Stomach smooth muscle (tissue), 2 donors: ENCODE data around the gene CLK2.

Experiments
- H3K27ac ChIP-seq: one replicate; pipeline ENCODE4 v1.7.0; 2013; ENCODE audit warnings: mild to moderate bottlenecking, low read length, inconsistent platforms
- H3K27me3 ChIP-seq, 2 donors: one replicate each; pipeline ENCODE4 v1.7.0; 2013; ENCODE audit warnings: low read length in 2 of 2; ENCODE audit not compliant: insufficient read depth in 2 of 2, control insufficient read depth in 1 of 2
- H3K36me3 ChIP-seq, 2 donors: one replicate each; pipeline ENCODE4 v1.7.0; 2013; ENCODE audit warnings: low read length in 2 of 2; ENCODE audit not compliant: control insufficient read depth in 2 of 2, insufficient read depth in 2 of 2
- H3K4me1 ChIP-seq: one replicate; pipeline ENCODE4 v1.7.0; 2013; ENCODE audit warnings: low read length; ENCODE audit not compliant: control insufficient read depth, insufficient read depth
- H3K4me3 ChIP-seq, 2 donors: one replicate each; pipeline ENCODE4 v1.7.0; 2013; ENCODE audit warnings: low read length in 2 of 2
- H3K9ac ChIP-seq, 2 donors: one replicate each; pipeline ENCODE4 v1.7.0; 2013; ENCODE audit warnings: low read length in 2 of 2, mild to moderate bottlenecking in 1 of 2
- H3K9me3 ChIP-seq, 2 donors: one replicate each; pipeline ENCODE4 v1.7.0; 2013; ENCODE audit warnings: low read length in 2 of 2; ENCODE audit not compliant: control insufficient read depth in 2 of 2
- donor health status: healthy.
- donor health status: Pancreatic carcinoma.

Gene CLK2

DNA sequence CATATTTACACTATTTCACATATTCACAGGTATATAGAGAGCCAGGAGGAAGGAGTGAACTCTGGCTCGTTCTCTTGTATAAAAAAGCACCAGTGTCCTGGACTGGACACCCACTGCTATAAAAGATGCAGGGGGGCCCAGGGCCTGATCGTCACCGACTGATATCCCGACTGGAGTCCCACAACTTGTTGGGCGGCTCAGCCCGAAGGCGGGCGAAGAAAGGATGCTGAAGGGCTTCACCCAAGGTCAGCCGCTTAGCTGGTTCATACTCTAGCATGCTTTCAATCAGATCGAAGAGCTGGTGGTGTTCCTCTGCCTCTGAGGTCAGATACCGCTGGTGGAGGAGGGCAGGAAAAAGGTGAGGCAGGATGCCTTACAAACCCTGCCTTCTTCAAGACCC lies 10.2 kb downstream of the CLK2 start:
- H3K27ac ChIP-seq = no peak overlapping the region

DNA sequence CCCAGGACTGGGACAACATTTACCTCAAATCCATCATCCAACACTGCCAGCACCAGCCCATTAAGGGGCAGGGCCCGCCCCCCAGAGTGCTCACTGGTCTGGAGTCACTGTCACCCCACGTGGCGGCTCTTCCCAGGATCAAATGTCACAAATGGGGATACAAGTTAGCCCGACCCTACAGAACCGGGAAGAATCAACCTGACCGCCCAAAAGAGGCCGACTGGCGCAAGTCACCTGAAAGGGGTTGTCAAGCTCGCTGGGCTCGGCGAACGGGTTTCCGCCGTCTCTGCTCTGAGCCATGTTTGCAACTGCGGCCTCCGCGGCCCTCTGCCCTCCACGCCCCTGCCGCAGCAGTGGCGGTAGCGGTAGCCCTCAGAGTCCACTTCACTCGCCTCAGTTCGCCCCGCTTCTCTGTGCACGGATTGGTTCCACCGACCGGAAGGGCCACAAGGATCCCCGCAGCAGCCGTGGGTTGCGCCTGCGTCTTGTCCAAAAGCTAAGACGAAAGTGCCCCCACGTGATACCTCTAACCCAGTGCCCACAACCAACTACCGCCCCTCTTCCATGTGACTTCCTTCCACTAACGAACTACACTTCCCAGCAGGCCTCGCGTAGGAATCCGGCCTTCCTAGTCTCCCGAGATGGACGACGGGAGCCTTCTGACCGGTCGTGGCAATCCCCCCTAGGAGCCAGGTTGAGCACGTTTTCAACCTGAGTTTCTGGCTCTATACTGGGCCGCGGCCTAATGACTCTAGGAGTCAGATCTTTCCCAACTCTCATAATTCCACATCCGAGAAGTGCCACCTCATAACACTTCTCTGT lies 11.2 kb downstream of the CLK2 start, which contains the start of gene SCAMP3:
TSS of gene SCAMP3 (minus strand) at position 509 of the 822 bp plus-strand sequence. CDS start at position 300, 209 bp downstream.
- Histone ChIP-seq H3K9ac (peak within 1 kb of the TSS; percentile 84 to 90), H3K36me3 (peaks cover 34 to 36% of the 10 kb centered on the region in 2 donors), H3K27ac (peak within 1 kb of the TSS; percentile 84), H3K4me1 (peaks cover 20% of the 10 kb centered on the region), H3K4me3 (peak within 1 kb of the TSS; percentile 87 to 94), H3K9me3 (no peaks in the 10 kb centered on the region), H3K27me3 (no peaks in the 10 kb centered on the region)

More for the DNA sequence above, 10.2 kb downstream of the CLK2 start:
- Histone ChIP-seq H3K4me1 (peaks cover 20% of the 10 kb centered on the region), H3K27me3 (no peaks in the 10 kb centered on the region), H3K36me3 (peaks cover 39% of the 10 kb centered on the region in 2 donors), H3K9me3 (no peaks in the 10 kb centered on the region), H3K4me3 (no peak overlapping the region), H3K9ac (peak overlapping the region in 1 of 2 donors; percentile 84)

GRCh38 chr1:155261493-155261851 lies 11.8 kb downstream of the CLK2 start:
- Histone ChIP-seq H3K27me3 (no peaks in the 10 kb centered on the region), H3K9ac (peak overlapping the region; percentile 84 to 90), H3K4me3 (peak overlapping the region; percentile 87 to 94), H3K9me3 (no peaks in the 10 kb centered on the region), H3K36me3 (peaks cover 33% of the 10 kb centered on the region in 2 donors), H3K4me1 (peaks cover 20% of the 10 kb centered on the region), H3K27ac (peak overlapping the region; percentile 84)

GRCh38 chr1:155260276-155260675 lies 13.0 kb downstream of the CLK2 start:
- no peaks in the 10 kb centered on the region for H3K9me3 ChIP-seq
- peaks cover 23 to 26% of the 10 kb centered on the region in 2 donors for H3K36me3 ChIP-seq
- peaks cover 28% of the 10 kb centered on the region for H3K4me1 ChIP-seq
- no peaks in the 10 kb centered on the region for H3K27me3 ChIP-seq
- no peak overlapping the region for H3K9ac ChIP-seq
- H3K4me3 ChIP-seq = no peak overlapping the region
- no peak overlapping the region for H3K27ac ChIP-seq

- Histone ChIP-seq H3K4me3 (peak overlapping the region; percentile 77 to 83), H3K27me3 (no peaks in the 10 kb centered on the region), H3K27ac (peak overlapping the region; percentile 98), H3K36me3 (peaks cover 12 to 13% of the 10 kb centered on the region in 2 donors), H3K4me1 (peaks cover 33% of the 10 kb centered on the region), H3K9ac (peak overlapping the region; percentile 86 to 98), H3K9me3 (no peaks in the 10 kb centered on the region)
These were observed 17.0 kb downstream of the CLK2 start for GRCh38 chr1:155256058-155256852.

GRCh38 chr1:155255243-155256007 lies 17.9 kb downstream of the CLK2 start, which contains the start of gene ENTREP3:
TSS of gene ENTREP3 (minus strand) at chr1:155255483. CDS start at chr1:155254877, 606 bp downstream.
- peak within 1 kb of the TSS; percentile 86 to 98 for H3K9ac ChIP-seq
- H3K4me1 ChIP-seq = peaks cover 33% of the 10 kb centered on the region
- peak within 1 kb of the TSS; percentile 98 for H3K27ac ChIP-seq
- no peaks in the 10 kb centered on the region for H3K9me3 ChIP-seq
- peaks cover 12 to 13% of the 10 kb centered on the region in 2 donors for H3K36me3 ChIP-seq
- H3K27me3 ChIP-seq = no peaks in the 10 kb centered on the region
- H3K4me3 ChIP-seq = peak within 1 kb of the TSS; percentile 77 to 83

DNA sequence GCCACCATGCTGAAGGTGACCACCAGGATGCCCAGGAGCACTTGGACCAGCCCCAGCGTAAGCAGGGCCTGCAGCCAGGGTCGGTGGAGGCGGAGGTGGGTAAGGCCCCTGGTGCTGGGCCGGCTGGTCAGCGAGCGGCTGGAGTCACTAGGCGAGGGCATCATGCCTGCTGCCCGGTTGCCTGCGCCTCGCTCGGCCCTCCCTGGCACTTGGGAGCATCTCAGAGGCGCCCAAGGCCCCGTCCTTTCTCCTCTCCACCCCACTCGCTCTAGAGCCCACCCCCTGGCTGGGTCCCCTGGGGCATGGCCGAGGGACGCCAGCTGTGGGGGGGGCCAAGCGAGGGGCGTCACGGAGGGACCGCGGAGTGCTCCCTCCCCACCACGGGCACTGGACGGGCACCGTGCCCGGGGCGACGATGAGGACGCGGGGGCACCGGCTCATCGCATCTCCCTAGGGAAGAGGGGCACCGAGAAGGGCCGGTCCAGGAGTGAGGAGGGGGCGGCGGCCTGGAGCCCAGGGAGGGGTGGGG lies 18.5 kb downstream of the CLK2 start:
- peak overlapping the region; percentile 77 to 83 for H3K4me3 ChIP-seq
- peak overlapping the region; percentile 98 for H3K27ac ChIP-seq
- peaks cover 12 to 13% of the 10 kb centered on the region in 2 donors for H3K36me3 ChIP-seq
- peaks cover 35% of the 10 kb centered on the region for H3K4me1 ChIP-seq
- peak overlapping the region; percentile 72 to 86 for H3K9ac ChIP-seq
- H3K27me3 ChIP-seq = no peaks in the 10 kb centered on the region
- no peaks in the 10 kb centered on the region for H3K9me3 ChIP-seq

DNA sequence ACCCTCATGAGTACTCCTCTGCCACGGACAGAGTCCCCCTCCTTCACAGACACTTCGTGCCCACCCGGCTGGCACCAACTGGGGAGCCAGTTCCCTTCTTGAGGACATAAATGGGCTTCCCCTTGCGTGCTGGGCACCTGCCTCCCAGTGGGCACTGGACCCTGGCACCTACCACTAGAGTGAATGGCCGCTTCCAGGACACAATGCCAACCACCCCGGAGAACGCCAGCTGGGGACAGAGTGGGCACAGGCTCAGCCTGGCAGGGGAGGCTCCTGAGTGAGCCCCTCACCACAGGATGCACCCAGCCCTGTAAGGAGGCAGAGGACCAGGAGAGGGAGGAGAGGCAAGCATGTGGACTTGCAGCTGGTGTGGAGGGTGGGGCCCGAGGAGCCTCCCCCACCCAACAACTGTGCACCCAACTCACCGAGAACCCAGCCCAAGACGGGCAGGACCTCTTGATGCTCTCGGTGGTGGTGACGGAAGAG lies 19.0 kb downstream of the CLK2 start:
- Histone ChIP-seq H3K36me3 (peaks cover 12 to 13% of the 10 kb centered on the region in 2 donors), H3K27ac (peak overlapping the region; percentile 98), H3K4me3 (peak overlapping the region; percentile 77 to 83), H3K27me3 (no peaks in the 10 kb centered on the region), H3K4me1 (peaks cover 35% of the 10 kb centered on the region), H3K9ac (peak overlapping the region; percentile 72 to 86), H3K9me3 (no peaks in the 10 kb centered on the region)

- Histone ChIP-seq H3K9me3 (no peaks in the 10 kb centered on the region), H3K4me3 (peak overlapping the region; percentile 77 to 83), H3K4me1 (peaks cover 35% of the 10 kb centered on the region), H3K27me3 (no peaks in the 10 kb centered on the region), H3K27ac (peak overlapping the region; percentile 98), H3K36me3 (peaks cover 12% of the 10 kb centered on the region in 2 donors), H3K9ac (peak overlapping the region; percentile 72 to 86)
These were observed 19.5 kb downstream of the CLK2 start for GRCh38 chr1:155253797-155254196.

- no peaks in the 10 kb centered on the region for H3K9me3 ChIP-seq
- peaks cover 11 to 13% of the 10 kb centered on the region in 2 donors for H3K36me3 ChIP-seq
- H3K27ac ChIP-seq = peak overlapping the region; percentile 98
- H3K9ac ChIP-seq = peak overlapping the region; percentile 36 to 86
- H3K4me3 ChIP-seq = peak overlapping the region in 1 of 2 donors; percentile 83
- H3K4me1 ChIP-seq = peaks cover 35% of the 10 kb centered on the region
- H3K27me3 ChIP-seq = no peaks in the 10 kb centered on the region
These were observed 20.1 kb downstream of the CLK2 start for GRCh38 chr1:155253208-155253607.
